GM19351 (cell line): ENCODE measurements around the gene E2F4.
A peak's percentile ranks its signal among the peaks of the same experiment; 100 is the strongest.

Source experiments
- ATAC-seq: cut with Tn5 transposase; IDR thresholded peaks from one replicate; pipeline ENCODE4 v1.9.1; 2021; ENCODE audit warnings: mild to moderate bottlenecking, moderate library complexity; ENCODE audit not compliant: unreplicated experiment

The E2F4 gene

GRCh38 chr16:67247192-67248072, 55.5 kb downstream of the E2F4 start, which contains the start of gene FHOD1:
Gene FHOD1, minus strand, starts transcription at chr16:67247481. Its CDS starts 71 bp downstream, at chr16:67247410.
- peak; percentile 44 for ATAC-seq

GRCh38 chr16:67248073-67248400, 56.1 kb downstream of the E2F4 start:
- ATAC-seq: no peak
